Mononuclear cell (primary cell): ENCODE data around the gene TPST1. TPM values are rescaled to one million over a fixed set of nuclear protein-coding genes. Genes with fewer than 3 reads are reported as not detected.
"Not testable (repeated sequence)": the region's sequence is repeated elsewhere in the genome, so short reads cannot be mapped to it uniquely, and the experiment has no call there.

Source experiments
- H3K27me3 ChIP-seq: 2 replicates; pipeline ENCODE4 v1.6.0; 2011; ENCODE audit warnings: low read length, control low read depth; ENCODE audit not compliant: insufficient read depth
- H3K4me1 ChIP-seq: 2 replicates; pipeline ENCODE4 v1.5.1; 2011; ENCODE audit warnings: mild to moderate bottlenecking, low read length, control low read depth; ENCODE audit not compliant: insufficient read depth
- H3K4me3 ChIP-seq: 2 replicates; pipeline ENCODE4 v1.5.1; 2011; ENCODE audit warnings: mild to moderate bottlenecking, low read length, moderate library complexity
- H3K9me3 ChIP-seq: 2 replicates; pipeline ENCODE4 v1.5.1; 2011; ENCODE audit warnings: low read depth, mild to moderate bottlenecking, control low read depth, low read length
- total RNA-seq: library from RNA; depleted of rRNA; stranded (reverse); fragments of >200 nt; gene quantifications from one replicate; pipeline ENCODE4 v1.2.3, GENCODE V29; 2012

Gene TPST1
- total RNA-seq, 1 donor, result 7.9 TPM

DNA sequence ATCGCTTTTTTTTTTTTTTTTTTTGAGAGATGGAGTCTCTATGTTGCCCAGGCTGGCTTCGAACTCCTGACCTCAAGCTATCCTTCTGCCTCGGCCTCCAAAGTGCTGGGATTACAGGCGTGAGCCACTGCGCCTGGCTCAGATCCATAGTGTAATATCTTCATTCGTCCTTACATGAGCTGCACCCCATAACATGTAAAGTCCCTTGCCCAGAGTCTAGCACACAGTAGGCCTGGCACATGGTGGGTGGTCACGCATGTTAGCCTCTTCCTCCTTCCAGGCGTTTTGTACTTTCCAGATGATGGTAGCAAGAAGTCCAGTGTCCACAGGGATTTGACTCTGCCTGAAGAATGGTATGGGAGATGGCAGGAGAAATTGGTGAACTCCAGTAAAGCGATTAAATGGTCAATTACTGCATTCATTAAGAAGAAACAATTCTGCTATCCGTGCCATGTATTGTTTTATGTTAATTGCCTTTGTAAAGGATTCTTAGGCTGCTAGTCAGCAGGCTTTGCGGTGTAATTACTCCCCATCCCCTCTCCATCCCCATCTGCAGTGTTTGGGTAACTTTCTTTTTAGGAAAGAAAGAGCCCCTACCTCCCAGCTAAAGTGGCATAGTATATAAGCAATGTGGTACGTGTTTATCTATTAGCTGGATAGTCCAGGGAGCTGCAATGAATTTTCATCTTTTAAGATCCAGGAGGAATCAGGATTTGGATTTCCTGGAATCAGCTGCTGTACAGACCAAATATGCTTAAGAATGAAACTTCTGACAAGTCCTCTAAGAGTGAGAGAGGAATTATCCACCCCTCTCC lies 1.2 kb downstream of the TPST1 start:
- Histone ChIP-seq H3K4me1 (peaks cover 34% of the 10 kb centered on the region), H3K9me3 (no peaks in the 10 kb centered on the region), H3K27me3 (peaks cover 18% of the 10 kb centered on the region), H3K4me3 (peak overlapping the region; percentile 63)

DNA sequence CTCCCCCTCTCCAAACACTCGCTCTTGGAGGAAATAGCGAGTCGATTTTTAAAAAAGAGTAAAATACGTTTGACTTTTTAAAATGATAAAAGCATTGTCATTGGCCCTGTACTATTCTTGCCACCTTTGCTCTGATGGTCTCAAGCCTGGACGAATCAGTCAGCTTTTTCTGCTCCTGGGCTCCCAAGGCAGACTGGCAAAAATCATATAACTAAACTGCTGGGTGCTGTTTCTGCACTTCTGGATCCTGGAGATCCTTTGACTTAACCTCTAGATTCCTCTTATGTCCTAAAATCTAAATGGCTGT lies 1.8 kb downstream of the TPST1 start:
- no peak overlapping the region for H3K4me3 ChIP-seq
- H3K27me3 ChIP-seq, result peaks cover 18% of the 10 kb centered on the region
- H3K9me3 ChIP-seq, result no peaks in the 10 kb centered on the region
- H3K4me1 ChIP-seq, result peaks cover 34% of the 10 kb centered on the region

DNA sequence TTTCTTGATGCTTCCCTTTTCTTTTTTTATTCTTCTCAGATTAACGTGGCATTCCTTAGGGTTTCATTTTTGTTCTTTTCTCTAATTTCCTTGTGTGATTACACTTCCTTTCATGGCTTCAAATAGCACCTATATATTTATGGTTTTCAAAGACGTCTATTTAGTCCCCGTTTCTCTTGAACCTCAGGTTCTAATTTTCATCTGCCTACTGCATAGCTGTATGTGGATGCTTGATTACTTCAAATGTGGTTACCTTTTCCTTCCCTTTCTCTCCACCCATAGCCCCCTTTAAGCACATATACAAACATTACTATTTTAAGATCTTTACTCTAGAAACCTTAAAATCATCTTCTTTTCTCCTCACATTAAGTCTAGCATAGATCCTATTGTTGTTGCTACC lies 2.4 kb downstream of the TPST1 start:
- H3K4me3 ChIP-seq, result no peak overlapping the region
- peaks cover 34% of the 10 kb centered on the region for H3K4me1 ChIP-seq
- peaks cover 16% of the 10 kb centered on the region for H3K27me3 ChIP-seq
- no peaks in the 10 kb centered on the region for H3K9me3 ChIP-seq

DNA sequence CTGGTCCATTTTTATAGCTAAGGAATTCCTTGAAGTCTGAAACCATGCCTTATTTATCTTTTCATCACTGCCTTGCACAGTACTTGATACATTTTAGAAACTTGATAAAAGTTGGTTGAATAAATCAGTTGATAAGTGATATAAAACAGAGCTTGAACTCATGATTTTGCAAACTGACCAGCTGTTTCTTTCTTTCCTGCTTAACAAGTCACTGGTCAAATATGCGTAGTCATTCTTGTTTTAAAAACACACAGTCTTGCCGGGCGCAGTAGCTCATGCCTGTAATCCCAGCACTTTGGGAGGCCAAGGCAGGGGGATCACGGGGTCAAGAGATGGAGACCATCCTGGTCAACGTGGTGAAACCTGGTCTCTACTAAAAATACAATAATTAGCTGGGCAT lies 6.3 kb downstream of the TPST1 start:
- Histone ChIP-seq H3K4me3 (no peak overlapping the region), H3K4me1 (peaks cover 18% of the 10 kb centered on the region), H3K9me3 (no peaks in the 10 kb centered on the region), H3K27me3 (no peaks in the 10 kb centered on the region)

DNA sequence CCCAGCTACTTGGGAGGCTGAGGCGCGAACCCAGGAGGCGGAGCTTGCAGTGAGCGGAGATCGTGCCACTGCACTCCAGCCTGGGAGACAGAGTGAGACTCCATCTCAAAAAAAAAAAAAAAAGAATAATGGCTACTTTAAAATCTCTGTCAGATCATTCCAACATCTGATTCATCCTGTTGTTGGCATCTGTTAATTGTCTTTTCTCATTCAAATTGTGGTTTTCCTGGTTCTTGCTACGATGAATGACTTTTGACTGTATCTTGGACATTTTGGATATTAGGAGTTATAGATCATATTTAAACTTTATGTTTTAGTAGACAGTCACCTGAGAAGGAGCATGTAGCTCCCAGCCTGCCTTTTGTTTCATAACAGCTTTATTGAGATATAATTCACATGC lies 8.5 kb downstream of the TPST1 start:
- Histone ChIP-seq H3K27me3 (no peaks in the 10 kb centered on the region), H3K4me1 (no peaks in the 10 kb centered on the region), H3K9me3 (no peaks in the 10 kb centered on the region), H3K4me3 (no peak overlapping the region)

DNA sequence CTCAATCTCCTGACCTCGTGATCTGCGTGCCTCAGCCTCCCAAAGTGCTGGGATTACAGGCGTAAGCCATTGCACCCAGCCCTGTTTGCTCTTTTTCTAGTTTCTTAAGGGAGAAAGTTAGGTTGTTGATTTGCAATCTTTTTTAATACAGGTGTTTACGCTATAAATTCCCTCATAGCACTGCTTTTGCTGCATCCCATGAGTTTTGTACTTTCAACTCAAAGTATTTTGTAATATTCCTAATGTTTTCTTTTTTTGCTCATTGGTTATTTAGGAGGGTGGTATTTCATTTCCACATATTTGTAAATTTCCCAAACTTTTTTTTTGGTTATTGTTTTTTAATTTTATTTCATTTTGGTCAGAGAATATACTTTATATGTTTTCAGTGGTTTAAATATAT lies 11.6 kb downstream of the TPST1 start:
- Histone ChIP-seq H3K4me3 (no peak overlapping the region), H3K27me3 (no peaks in the 10 kb centered on the region), H3K4me1 (peaks cover 3% of the 10 kb centered on the region), H3K9me3 (no peaks in the 10 kb centered on the region)

DNA sequence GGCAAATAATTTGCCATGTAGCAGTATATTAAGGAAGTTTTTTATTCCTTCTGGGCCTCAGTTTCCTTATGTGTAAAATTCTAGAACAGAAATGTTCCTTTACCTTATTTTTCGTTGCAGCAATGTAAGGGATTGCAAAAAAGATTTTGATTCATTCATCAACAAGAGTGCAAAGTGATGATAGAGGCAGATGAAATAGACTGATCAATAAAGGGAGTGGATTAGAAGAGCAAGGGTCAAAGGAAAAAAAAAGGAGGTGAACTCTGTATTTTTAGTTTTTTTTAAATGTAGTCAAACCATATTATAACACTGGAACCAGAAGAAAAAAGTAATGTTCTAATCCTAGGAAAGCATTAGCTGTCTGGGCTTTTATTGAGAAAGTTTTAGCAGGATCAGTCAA lies 14.7 kb downstream of the TPST1 start:
- H3K4me3 ChIP-seq, result no peak overlapping the region
- H3K9me3 ChIP-seq, result no peaks in the 10 kb centered on the region
- no peaks in the 10 kb centered on the region for H3K27me3 ChIP-seq
- H3K4me1 ChIP-seq, result peaks cover 7% of the 10 kb centered on the region

DNA sequence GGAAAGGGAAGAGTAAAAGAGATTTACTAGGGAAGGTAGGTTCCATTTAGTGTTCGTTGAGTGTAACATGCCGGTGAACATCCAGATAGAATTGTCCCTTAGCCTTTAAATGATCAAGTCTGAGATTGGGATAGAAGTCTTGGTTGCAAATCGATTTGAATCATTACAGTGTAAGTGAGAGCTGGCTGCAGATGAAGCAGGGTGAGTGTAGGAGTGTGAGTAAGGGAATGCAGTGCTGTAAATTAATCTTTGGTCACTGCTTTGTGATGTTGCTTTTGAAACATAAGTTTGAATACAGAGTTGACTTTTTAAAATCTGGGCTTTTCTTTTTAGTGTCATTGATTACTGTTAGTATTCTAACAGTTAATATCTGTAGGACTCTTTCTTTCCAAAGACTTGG lies 16.3 kb downstream of the TPST1 start:
- no peak overlapping the region for H3K4me3 ChIP-seq
- H3K4me1 ChIP-seq, result peaks cover 7% of the 10 kb centered on the region
- no peaks in the 10 kb centered on the region for H3K27me3 ChIP-seq
- no peaks in the 10 kb centered on the region for H3K9me3 ChIP-seq

DNA sequence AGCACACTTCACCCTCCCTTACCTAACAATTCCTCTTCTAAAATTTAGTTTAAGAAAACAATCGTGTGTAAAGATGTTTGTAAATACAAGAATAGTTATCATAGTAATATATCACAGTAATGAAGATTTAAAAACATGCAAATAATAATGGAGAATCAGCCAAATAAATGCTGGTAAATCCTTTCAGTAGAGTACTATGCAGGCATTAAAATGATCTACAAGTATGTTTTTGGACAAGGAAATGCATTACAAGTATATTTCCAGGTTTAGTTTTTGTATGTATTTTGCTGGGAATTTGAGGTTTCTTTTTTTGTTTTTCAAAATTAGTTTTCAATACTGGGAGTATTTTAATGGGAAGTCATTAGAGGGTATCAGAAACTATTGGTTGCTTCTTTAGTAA lies 22.7 kb downstream of the TPST1 start:
- Histone ChIP-seq H3K9me3 (no peaks in the 10 kb centered on the region), H3K4me1 (no peaks in the 10 kb centered on the region), H3K4me3 (no peak overlapping the region), H3K27me3 (no peaks in the 10 kb centered on the region)

DNA sequence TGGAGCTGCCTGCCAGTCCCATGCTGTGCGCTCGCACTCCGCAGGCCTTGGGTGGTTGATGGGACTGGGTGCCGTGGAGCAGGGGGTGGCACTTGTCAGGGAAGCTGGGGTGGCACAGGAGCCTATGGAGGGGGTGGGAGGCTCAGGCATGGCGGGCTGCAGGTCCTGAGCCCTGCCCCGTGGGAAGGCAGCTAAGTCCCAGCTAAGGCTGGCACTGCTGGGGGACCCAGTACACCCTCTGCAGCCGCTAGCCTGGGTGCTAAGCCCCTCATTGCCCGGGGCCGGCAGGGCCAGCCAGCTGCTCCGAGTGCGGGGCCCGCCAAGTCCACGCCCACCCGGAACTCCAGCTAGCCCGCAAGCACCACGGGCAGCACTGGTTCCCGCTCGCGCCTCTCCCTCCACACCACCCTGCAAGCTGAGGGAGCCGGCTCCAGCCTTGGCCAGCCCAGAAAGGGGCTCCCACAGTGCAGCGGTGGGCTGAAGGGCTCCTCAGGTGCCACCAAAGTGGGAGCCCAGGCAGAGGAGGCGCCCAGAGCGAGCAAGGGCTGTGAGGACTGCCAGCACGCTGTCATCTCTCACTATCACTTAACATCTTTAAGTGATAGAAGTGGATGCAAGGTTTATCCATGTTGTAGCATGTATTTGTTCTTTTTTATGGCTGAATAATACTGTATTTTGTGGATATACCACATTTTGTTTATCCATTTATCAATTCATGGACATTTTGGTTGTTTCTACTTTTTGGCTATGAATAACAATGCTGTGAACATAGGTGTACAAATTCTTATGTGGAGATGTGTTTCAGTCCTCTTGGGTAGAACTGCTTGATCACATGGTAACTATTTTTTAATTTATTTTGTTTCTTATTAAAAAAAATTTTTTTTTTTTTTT lies 26.4 kb downstream of the TPST1 start:
- H3K9me3 ChIP-seq, H3K4me3 ChIP-seq, H3K4me1 ChIP-seq, H3K27me3 ChIP-seq: not testable (repeated sequence)

DNA sequence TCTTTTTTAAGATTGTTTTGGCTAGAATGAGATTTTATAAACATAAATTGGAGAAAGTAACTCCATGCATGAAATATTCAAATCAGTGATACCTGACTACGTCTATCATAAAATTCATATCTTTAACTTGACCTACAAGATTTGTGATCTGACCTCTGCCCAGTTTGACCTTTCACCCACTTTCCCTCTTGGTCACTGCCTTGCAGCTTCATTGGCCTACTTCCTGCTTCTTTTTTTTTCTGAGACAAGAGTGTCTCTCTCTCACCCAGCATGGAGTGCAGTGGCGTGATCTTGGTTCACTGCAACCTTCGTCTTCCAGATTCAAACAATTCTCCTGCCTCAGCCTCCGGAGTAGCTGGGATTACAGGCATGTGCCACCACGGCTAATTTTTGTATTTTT lies 28.5 kb downstream of the TPST1 start:
- Histone ChIP-seq H3K27me3 (no peaks in the 10 kb centered on the region), H3K4me1 (no peaks in the 10 kb centered on the region), H3K4me3 (no peak overlapping the region), H3K9me3 (no peaks in the 10 kb centered on the region)

DNA sequence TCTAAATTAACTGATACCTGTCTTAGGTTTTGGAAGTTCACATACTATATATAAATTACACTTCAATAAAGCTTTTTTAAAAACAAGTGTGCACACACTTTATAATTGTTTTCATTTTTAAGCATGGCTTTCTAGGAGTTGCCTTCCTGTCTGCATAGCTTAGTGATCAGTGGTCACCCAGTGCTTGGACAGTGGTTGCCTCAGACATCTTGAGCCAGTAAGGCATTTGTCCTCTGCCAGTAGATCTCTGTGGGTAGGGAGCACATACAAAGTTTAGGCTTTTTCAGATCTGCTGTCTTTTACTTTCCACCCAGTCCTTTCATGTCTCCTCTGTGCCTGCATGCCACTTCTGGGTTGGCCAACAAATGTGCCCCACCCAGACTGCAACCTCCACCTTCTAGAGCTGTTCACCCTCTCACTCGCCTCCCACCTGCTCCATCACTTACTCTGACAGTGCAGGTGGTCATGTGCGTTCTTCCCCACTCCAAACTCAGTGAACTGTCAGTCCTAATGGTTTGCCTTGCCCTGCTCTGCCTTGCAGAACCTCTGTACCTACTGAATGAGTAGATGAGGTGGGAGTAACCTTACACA lies 31.7 kb downstream of the TPST1 start:
- Histone ChIP-seq H3K9me3 (no peaks in the 10 kb centered on the region), H3K27me3 (no peaks in the 10 kb centered on the region), H3K4me1 (no peaks in the 10 kb centered on the region), H3K4me3 (no peak overlapping the region)

DNA sequence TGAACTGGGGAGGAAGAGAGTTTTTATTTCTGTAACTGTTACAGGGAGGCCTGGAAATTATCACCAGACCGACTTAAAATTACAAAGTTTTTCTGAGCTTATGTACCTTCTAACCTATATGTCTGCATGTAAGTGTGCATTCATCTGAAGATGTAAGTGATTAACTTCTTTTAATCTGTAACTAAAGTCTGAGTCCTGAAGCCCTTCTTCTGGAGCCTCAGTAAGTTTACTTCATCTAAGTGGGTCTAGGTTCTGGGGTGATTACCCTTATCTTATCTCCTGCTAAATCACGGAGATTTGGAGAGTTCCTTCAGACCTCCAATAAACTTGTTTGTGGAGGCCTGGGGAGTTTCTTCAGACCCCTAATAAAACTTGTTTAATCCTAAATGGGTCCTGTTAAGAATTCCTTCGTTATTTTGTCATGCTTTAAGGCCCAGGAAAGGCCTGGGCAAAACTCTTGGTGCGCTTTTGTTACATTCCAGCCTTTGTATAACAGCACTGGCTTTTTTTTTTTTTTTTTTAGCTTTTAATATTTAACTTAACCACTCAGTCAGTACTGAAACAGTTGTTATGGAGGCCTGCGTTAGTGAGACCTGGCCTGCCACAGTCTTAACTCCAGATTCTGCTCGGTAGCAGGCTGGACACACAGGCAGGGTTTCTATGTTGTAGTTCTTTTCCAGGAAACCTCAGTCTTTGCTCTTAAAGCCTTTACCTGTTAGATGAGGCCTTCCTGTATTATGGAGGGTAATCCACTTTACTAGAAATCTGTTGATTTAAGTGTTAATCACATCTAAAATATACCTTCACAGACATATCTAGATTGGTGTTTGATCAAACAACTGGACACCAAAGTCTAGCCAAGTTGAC lies 33.0 kb downstream of the TPST1 start:
- no peaks in the 10 kb centered on the region for H3K9me3 ChIP-seq
- H3K4me3 ChIP-seq, result no peak overlapping the region
- no peaks in the 10 kb centered on the region for H3K4me1 ChIP-seq
- H3K27me3 ChIP-seq, result no peaks in the 10 kb centered on the region

DNA sequence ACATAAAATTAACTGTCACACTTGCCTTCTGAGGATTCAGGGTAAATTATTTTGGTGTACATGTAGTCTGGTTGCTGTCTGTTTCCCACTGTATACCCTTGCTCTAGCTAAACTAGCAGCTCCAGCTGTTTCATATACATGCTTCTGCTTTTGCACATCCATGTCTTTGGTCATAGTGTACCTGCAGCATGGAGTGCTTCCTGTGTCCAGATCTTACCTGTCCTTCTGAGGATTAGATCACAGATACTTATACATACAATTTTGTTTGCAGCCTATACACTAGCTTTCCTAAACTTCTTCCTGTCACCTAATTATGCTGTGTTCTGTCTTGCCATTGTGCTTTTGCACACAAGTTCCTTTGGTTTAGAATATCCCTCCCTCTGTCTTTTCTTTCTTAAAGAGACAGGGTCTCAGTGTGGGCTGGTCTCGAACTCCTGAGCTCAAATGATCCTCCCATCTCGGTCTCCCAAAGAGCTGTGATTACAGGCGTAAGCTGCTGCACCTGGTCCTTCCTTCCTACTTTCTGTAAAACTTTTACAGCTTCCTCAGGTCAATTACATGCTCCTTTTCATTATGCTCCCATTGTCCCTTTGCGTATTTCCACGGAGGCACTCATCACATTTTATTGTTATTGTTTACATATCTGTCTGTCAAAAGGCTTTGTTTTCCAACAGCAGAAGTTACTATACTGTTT lies 33.8 kb downstream of the TPST1 start:
- Histone ChIP-seq H3K9me3 (no peaks in the 10 kb centered on the region), H3K27me3 (no peaks in the 10 kb centered on the region), H3K4me1 (no peaks in the 10 kb centered on the region), H3K4me3 (no peak overlapping the region)
